GM12878 (cell line): ENCODE measurements around the gene HDAC7. TPM values are rescaled to one million over a fixed set of nuclear protein-coding genes. Genes with fewer than 3 reads are reported as not detected.

Experiments used
- ATAC-seq: fragments of 200-7000 bp; cut with Tn5 transposase; 3 replicates; pipeline ENCODE4 v1.9.1; 2020; ENCODE audit warnings: mild to moderate bottlenecking, moderate library complexity
- BruUV-seq: library from RNA; stranded (reverse); fragments of 400-500 nt; replicated peaks from 2 replicates; lab custom pipeline; 2021; lab: Mats Ljungman, UMichigan
- CTCF ChIA-PET: fragments of 300-600 bp; sonication (Branson Sonifier 250); formaldehyde crosslinking; extraction: SDS; loops from one replicate; lab custom pipeline; 2021; ENCODE audit warnings: inconsistent platforms; lab: Yijun Ruan, JAX
- POLR2A ChIA-PET: fragments of 350-600 bp; formaldehyde crosslinking; extraction: SDS; loops from one replicate; lab custom pipeline; 2021; ENCODE audit warnings: inconsistent platforms; lab: Charles Lee
- RAD21 ChIA-PET: fragments of 300-600 bp; sonication (Branson Sonifier 250); formaldehyde crosslinking; loops from one replicate; lab custom pipeline; 2023; ENCODE audit warnings: antibody characterized with exemption; ENCODE audit not compliant: unreplicated experiment; lab: Charles Lee
- SMC1A ChIA-PET: fragments of 300-600 bp; sonication (Branson Sonifier 250); formaldehyde crosslinking; loops from one replicate; lab custom pipeline; 2023; ENCODE audit not compliant: unreplicated experiment, uncharacterized antibody; lab: Charles Lee
- DNase-seq: peaks from one replicate; pipeline ENCODE4 v3.0.0-alpha.2; 2011; ENCODE audit warnings: low read depth, low spot score
- FAIRE-seq: peaks from 3 replicates; lab custom pipeline; 2011; peaks lifted over from hg19 to GRCh38; lab: Jason Lieb, UNC
- H2AFZ ChIP-seq: 2 replicates; pipeline ENCODE4 v1.6.0; 2011; ENCODE audit warnings: low read depth, low read length, control low read depth; ENCODE audit not compliant: control insufficient read depth
- H3K27ac ChIP-seq: 2 replicates; pipeline ENCODE4 v1.5.1; 2011; ENCODE audit warnings: control low read depth; ENCODE audit not compliant: control insufficient read depth, insufficient read depth
- H3K27me3 ChIP-seq, 2 experiments: replicated peaks in 1 of 2; 2 replicates each; pipeline versions ENCODE4 v1.6.0 to v1.6.1; 2011; ENCODE audit warnings: low read length in 1 of 2; ENCODE audit not compliant: control insufficient read depth in 2 of 2, insufficient read depth in 2 of 2
- H3K36me3 ChIP-seq, 2 experiments: 2 replicates each; pipeline ENCODE4 v1.5.1; 2011; ENCODE audit warnings: low read length in 1 of 2; ENCODE audit not compliant: control insufficient read depth in 2 of 2, insufficient read depth in 2 of 2
- H3K4me1 ChIP-seq: 2 replicates; pipeline ENCODE4 v1.6.1; 2011; ENCODE audit warnings: mild to moderate bottlenecking, low read length, moderate library complexity, mixed read lengths; ENCODE audit not compliant: control insufficient read depth, insufficient read depth
- H3K4me2 ChIP-seq: 2 replicates; pipeline ENCODE4 v1.6.0; 2011; ENCODE audit warnings: control low read depth; ENCODE audit not compliant: control insufficient read depth, insufficient read depth
- H3K4me3 ChIP-seq: fragments of 200-600 bp; sonication (generic); 2 replicates; pipeline ENCODE4 v1.5.1; 2016
- H3K79me2 ChIP-seq: 2 replicates; pipeline ENCODE4 v1.6.0; 2011; ENCODE audit warnings: low read length; ENCODE audit not compliant: control insufficient read depth, insufficient read depth
- H3K9ac ChIP-seq: 2 replicates; pipeline ENCODE4 v1.8.0; 2011; ENCODE audit warnings: low read length, control low read depth, mixed read lengths; ENCODE audit not compliant: control insufficient read depth, insufficient read depth
- H3K9me3 ChIP-seq: replicated peaks from 3 replicates; pipeline ENCODE4 v1.5.1; 2011; ENCODE audit warnings: mild to moderate bottlenecking, low read length; ENCODE audit not compliant: control insufficient read depth, insufficient read depth
- H4K20me1 ChIP-seq: 2 replicates; pipeline ENCODE4 v1.6.0; 2011; ENCODE audit not compliant: control insufficient read depth, insufficient read depth
- BMI1 ChIP-seq: fragments of 450-650 bp; IDR thresholded peaks from 2 replicates; pipeline ENCODE4 v1.6.1; 2016; ENCODE audit warnings: mild to moderate bottlenecking, moderate library complexity, borderline replicate concordance
- CREB1 ChIP-seq: IDR thresholded peaks from 2 replicates; pipeline ENCODE4 v1.6.1; 2012; ENCODE audit warnings: low read depth, mild to moderate bottlenecking, inconsistent platforms
- CREM ChIP-seq: IDR thresholded peaks from 2 replicates; pipeline ENCODE4 v1.6.1; 2014; ENCODE audit warnings: antibody characterized with exemption, low read depth
- EED ChIP-seq: sonication (generic); IDR thresholded peaks from 2 replicates; pipeline ENCODE4 v1.6.1; 2016; ENCODE audit warnings: antibody characterized with exemption, low read depth
- FOXK2 ChIP-seq: fragments of 450-650 bp; IDR thresholded peaks from 2 replicates; pipeline ENCODE4 v1.6.1; 2017; ENCODE audit warnings: mild to moderate bottlenecking, moderate library complexity
- IKZF1 ChIP-seq: fragments of 450-650 bp; conservative IDR thresholded peaks from 2 replicates; pipeline ENCODE4 v1.6.1; 2017; ENCODE audit warnings: antibody characterized with exemption, mild to moderate bottlenecking
- MTA2 ChIP-seq: fragments of 450-650 bp; IDR thresholded peaks from 2 replicates; pipeline ENCODE4 v1.6.1; 2016; ENCODE audit warnings: low read depth, mild to moderate bottlenecking, moderate library complexity
- NFYB ChIP-seq: IDR thresholded peaks from 2 replicates; pipeline ENCODE4 v1.6.1; 2011; ENCODE audit warnings: low read depth, mild to moderate bottlenecking, low read length, improper control_type of control experiment, moderate library complexity; ENCODE audit not compliant: insufficient read depth
- RAD51 ChIP-seq: fragments of 450-650 bp; IDR thresholded peaks from 2 replicates; pipeline ENCODE4 v1.6.1; 2016; ENCODE audit warnings: moderate library complexity, mild to moderate bottlenecking, inconsistent platforms
- RELA ChIP-seq: fragments of 450-650 bp; IDR thresholded peaks from 2 replicates; pipeline ENCODE4 v1.8.0; 2014; ENCODE audit warnings: borderline replicate concordance; ENCODE audit not compliant: partially characterized antibody
- RUNX3 ChIP-seq: IDR thresholded peaks from 2 replicates; pipeline ENCODE4 v1.6.1; 2012; ENCODE audit warnings: low read length, inconsistent platforms
- TCF12 ChIP-seq: IDR thresholded peaks from 2 replicates; pipeline ENCODE4 v1.6.1; 2011; ENCODE audit warnings: low read depth, mild to moderate bottlenecking, low read length
- TCF7 ChIP-seq: IDR thresholded peaks from 2 replicates; pipeline ENCODE4 v1.6.1; 2014; ENCODE audit warnings: antibody characterized with exemption, borderline replicate concordance
- WGBS: methylation state at CpG from one replicate; pipeline ENCODE4 v1.1.6; 2016; ENCODE audit warnings: low lambda C conversion rate; ENCODE audit not compliant: insufficient replicate concordance, insufficient coverage; ENCODE audit errors: missing lambda C conversion rate; 5-methylcytosine and 5-hydroxymethylcytosine counted together
- in situ Hi-C: fragments of 300-500 bp; cut with MboI; formaldehyde crosslinking; loops from 9 replicates; pipeline ENCODE4 v1.14.3; 2018; ENCODE audit warnings: mixed read lengths
- intact Hi-C: fragments of 100-400 bp; cut with micrococcal nuclease; formaldehyde crosslinking; loops from one replicate; pipeline ENCODE4 v1.14.2; 2022; ENCODE audit not compliant: unreplicated experiment
- polyA plus RNA-seq, 11 experiments: library from polyadenylated mRNA; depleted of rRNA in 4 of 11; unstranded in 6 of 11; stranded (reverse) in 5 of 11; fragments of >200 nt; fragmentation: Nextera tagmentation in 4 of 11; fragmentation: Illumina TruSeq in 1 of 11; extraction: Ambion mirVana in 4 of 11; extraction: Trizol in 1 of 11; gene quantifications; 1 replicate in 1 of 11; 2 replicates in 10 of 11; pipeline versions ENCODE4 v1.2.1 to v1.2.3, GENCODE V29; 2011 to 2016; ENCODE audit warnings: inconsistent platforms in 2 of 11, missing spikeins in 2 of 11, low read depth in 1 of 11
- total RNA-seq, 4 experiments: library from RNA; depleted of rRNA in 3 of 4; stranded (reverse); fragments of >200 nt in 3 of 4; fragmentation: Illumina TruSeq in 1 of 4; extraction: Trizol in 1 of 4; gene quantifications; 2 replicates each; pipeline versions ENCODE4 v1.2.1 to v1.2.3, GENCODE V29; 2013 to 2021
- TF ChIP-seq, protein P1 (sequence below): IDR thresholded peaks from 2 replicates; pipeline ENCODE4 v1.6.1; 2011; ENCODE audit warnings: low read depth, low read length, improper control_type of control experiment, borderline replicate concordance
- TF ChIP-seq, protein P2 (sequence below): IDR thresholded peaks from 2 replicates; pipeline ENCODE4 v1.6.1; 2011; ENCODE audit warnings: borderline replicate concordance, low read depth, mild to moderate bottlenecking, moderate library complexity, mixed read lengths, low read length; ENCODE audit not compliant: insufficient read depth; ENCODE audit errors: extremely low read length
- TF ChIP-seq, protein P3 (sequence below): fragments of 450-650 bp; IDR thresholded peaks from 2 replicates; pipeline ENCODE4 v1.6.1; 2016; ENCODE audit warnings: mild to moderate bottlenecking, moderate library complexity, borderline replicate concordance

Gene HDAC7
- total and polyA plus RNA-seq, 10 of the 15 experiments (the other 5 are each of a cell fraction or from before 2014, with no cell fraction given): 0.47 to 18.3 (median 5.4) TPM

DNA sequence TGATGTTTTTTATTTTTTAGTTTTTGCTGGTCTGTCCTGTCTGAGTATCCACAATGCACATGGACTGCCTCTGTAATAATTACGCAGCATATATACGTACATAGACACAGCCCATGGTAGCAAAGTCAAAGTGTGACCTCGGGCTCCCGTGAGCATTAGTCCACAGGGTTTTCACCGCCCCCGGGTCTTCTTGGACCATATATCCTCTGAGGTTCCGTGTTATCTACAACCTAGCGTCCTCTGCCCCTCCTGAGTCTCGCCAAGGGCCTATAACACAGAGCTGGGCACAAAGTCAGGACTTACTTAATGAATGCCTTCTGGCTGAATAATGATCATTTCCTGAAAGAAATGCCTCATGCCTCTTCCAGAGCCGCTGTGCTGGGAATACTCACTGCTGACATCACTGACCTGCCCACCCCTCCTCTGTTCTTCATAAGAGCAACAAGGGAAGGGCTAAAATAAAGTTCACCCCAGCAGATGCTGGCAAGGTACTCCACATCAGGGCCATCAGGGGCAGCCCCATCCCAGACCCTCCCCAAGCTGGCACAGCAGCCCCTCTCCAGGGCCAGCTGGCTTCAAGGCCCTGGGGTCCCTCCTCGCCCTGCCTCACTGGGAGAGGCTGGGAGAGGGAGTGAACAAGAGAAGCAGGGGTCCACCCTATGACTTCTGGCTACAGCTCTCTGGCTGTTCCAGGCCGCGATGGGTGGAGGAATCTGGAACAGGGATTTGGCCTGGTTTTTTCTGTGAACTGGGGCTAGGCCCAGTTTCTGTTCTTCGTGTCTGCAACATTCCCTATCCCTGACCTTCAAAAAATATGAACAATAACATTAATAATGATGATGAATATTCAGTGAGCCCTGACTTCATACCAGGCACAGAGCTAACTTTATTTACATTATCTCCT lies 7.9 kb downstream of the HDAC7 start (continued):
- no peak for TF ChIP-seq TCF12

DNA sequence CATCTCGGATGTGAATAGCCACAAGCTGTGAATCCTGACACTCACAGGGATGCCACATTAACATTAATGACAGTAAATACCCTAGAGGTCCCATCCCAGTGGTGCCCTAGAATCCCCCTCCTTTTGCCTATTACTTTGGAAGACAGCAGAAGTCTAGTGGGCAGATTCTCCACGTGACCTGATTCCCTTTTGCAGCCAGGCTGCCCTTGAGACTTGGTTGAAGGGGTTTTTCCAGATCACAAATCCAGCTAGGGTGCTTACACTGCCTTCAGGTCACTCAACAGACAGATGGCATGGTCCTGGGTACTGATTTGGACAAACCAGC lies 8.7 kb downstream of the HDAC7 start:
- Histone ChIP-seq H3K4me1 (peaks cover 78% of the 10 kb centered on the region), H3K4me2 (no peak overlapping the region), H3K27me3 (no peaks in the 10 kb centered on the region; a peak in 1 of 4 replicates), H4K20me1 (no peaks in the 10 kb centered on the region), H3K27ac (no peak overlapping the region), H3K9me3 (no peaks in the 10 kb centered on the region), H3K4me3 (no peak overlapping the region), H3K79me2 (peaks cover 24% of the 10 kb centered on the region), H2AFZ (no peak overlapping the region), H3K9ac (no peak overlapping the region), H3K36me3 (no peaks in the 10 kb centered on the region)
- CTCF ChIA-PET: interaction anchor here (1.1 to 8.8 kb wide), 4 partner anchors 23 to 103 kb away, joined by 4 to 85 read pairs (median 44); no protein-coding TSS in a partner anchor
- TF ChIP-seq RAD51 (peak; percentile 60; the same call in 1 of the 2 replicates), TCF12 (no peak), TCF7 (no peak), MTA2 (no peak), CREB1 (no peak), FOXK2 (no peak), CREM (no peak), NFYB (no peak), BMI1 (no peak), RELA (no peak), EED (no peak), IKZF1 (no peak), RUNX3 (no peak)
- TF ChIP-seq, protein P1, sequence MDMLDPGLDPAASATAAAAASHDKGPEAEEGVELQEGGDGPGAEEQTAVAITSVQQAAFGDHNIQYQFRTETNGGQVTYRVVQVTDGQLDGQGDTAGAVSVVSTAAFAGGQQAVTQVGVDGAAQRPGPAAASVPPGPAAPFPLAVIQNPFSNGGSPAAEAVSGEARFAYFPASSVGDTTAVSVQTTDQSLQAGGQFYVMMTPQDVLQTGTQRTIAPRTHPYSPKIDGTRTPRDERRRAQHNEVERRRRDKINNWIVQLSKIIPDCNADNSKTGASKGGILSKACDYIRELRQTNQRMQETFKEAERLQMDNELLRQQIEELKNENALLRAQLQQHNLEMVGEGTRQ: no peak; the same call in 1 of the 2 replicates
- TF ChIP-seq, protein P2, sequence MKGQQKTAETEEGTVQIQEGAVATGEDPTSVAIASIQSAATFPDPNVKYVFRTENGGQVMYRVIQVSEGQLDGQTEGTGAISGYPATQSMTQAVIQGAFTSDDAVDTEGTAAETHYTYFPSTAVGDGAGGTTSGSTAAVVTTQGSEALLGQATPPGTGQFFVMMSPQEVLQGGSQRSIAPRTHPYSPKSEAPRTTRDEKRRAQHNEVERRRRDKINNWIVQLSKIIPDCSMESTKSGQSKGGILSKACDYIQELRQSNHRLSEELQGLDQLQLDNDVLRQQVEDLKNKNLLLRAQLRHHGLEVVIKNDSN: peak; percentile 31
- TF ChIP-seq, protein P3, sequence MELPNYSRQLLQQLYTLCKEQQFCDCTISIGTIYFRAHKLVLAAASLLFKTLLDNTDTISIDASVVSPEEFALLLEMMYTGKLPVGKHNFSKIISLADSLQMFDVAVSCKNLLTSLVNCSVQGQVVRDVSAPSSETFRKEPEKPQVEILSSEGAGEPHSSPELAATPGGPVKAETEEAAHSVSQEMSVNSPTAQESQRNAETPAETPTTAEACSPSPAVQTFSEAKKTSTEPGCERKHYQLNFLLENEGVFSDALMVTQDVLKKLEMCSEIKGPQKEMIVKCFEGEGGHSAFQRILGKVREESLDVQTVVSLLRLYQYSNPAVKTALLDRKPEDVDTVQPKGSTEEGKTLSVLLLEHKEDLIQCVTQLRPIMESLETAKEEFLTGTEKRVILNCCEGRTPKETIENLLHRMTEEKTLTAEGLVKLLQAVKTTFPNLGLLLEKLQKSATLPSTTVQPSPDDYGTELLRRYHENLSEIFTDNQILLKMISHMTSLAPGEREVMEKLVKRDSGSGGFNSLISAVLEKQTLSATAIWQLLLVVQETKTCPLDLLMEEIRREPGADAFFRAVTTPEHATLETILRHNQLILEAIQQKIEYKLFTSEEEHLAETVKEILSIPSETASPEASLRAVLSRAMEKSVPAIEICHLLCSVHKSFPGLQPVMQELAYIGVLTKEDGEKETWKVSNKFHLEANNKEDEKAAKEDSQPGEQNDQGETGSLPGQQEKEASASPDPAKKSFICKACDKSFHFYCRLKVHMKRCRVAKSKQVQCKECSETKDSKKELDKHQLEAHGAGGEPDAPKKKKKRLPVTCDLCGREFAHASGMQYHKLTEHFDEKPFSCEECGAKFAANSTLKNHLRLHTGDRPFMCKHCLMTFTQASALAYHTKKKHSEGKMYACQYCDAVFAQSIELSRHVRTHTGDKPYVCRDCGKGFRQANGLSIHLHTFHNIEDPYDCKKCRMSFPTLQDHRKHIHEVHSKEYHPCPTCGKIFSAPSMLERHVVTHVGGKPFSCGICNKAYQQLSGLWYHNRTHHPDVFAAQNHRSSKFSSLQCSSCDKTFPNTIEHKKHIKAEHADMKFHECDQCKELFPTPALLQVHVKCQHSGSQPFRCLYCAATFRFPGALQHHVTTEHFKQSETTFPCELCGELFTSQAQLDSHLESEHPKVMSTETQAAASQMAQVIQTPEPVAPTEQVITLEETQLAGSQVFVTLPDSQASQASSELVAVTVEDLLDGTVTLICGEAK: no peak
- POLR2A ChIA-PET: interaction anchor here (1.4 to 4.3 kb wide), 2 partner anchors 23 to 30 kb away, joined by 3 to 46 read pairs; no protein-coding TSS in a partner anchor
- no peak for DNase-seq
- intact Hi-C loops (no loop called here), in situ Hi-C loops (no loop called here)
- RAD21 ChIA-PET: interaction anchor here (9.0 kb wide), 1 partner anchor 24 kb away, joined by 202 read pairs; no protein-coding TSS in a partner anchor
- SMC1A ChIA-PET: interaction anchor here (0.6 to 3.8 kb wide), 6 partner anchors 10 to 596 kb away, joined by 3 to 22 read pairs (median 10); no protein-coding TSS in a partner anchor
- 4% methylated on average over 2 of the region's 2 CpGs for WGBS
- no peak for ATAC-seq
- no peak for FAIRE-seq
- no TSS peak for BruUV-seq
